ENCODE results near the gene RGS3. TPM values are rescaled to one million over a fixed set of nuclear protein-coding genes. Genes with fewer than 3 reads are reported as not detected.

Gene RGS3
- total RNA-seq, 1 experiment from 2014 or later: 39.4 TPM

DNA sequence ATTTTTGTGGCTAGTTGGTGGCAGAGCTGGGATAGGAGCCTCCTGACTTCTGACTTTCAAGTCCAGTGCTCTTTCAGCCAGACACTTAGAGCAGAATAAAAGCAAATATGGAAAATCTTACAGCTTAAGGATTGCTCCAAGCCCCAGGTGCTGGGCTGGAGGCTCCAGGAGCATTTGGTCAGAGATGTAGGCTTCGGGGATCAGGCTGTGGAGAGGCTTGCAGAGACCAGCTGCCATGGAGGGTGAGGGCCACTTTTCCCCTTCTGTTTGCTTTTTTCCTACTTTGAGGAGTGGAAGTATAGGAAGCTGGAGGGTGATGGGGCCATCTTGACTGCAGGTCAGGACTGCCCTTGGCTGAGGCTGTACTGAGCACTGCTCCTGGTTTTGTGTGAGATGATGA, 58.9 kb downstream of the RGS3 start:
- intact Hi-C loops (cut with micrococcal nuclease): no loop called here
- ChIA-PET RAD21 (ENCODE audit: low non-redundant PET in 1 of 2, low total read pairs in 2 of 2, uncharacterized antibody in 2 of 2, unreplicated experiment in 2 of 2) (no interaction called here), POLR2A (no interaction called here), CTCF (no interaction called here)
- Histone ChIP-seq H3K9me3 (ENCODE audit: control insufficient read depth in 1 of 2, insufficient read depth in 1 of 2, low read depth in 1 of 2, low read length in 2 of 2) (no peaks in the 10 kb centered on the region), H2AFZ (ENCODE audit: low read depth, low read length, poor library complexity, severe bottlenecking) (no peak overlapping the region), H3K27me3 (ENCODE audit: insufficient read depth, low read length) (no peaks in the 10 kb centered on the region), H3K4me2 (ENCODE audit: low read length) (no peak overlapping the region), H3K9ac (ENCODE audit: low read length) (no peak overlapping the region), H3K4me3 (replicated peaks in 1 of 2; ENCODE audit: low read depth in 1 of 2, low read length in 2 of 2) (no peak overlapping the region), H3K36me3 (ENCODE audit: control insufficient read depth in 1 of 2, insufficient read depth in 2 of 2, low read length in 2 of 2) (peaks cover 30 to 39% of the 10 kb centered on the region in 2 experiments; a peak in 3 of 4 replicates), H3K79me2 (ENCODE audit: insufficient read depth, low read length) (no peaks in the 10 kb centered on the region), H3K27ac (ENCODE audit: low read depth, low read length) (no peak overlapping the region), H3K9me2 (ENCODE audit: insufficient read depth) (no peaks in the 10 kb centered on the region), H4K20me1 (ENCODE audit: insufficient read depth) (no peaks in the 10 kb centered on the region), H3K4me1 (ENCODE audit: control insufficient read depth in 1 of 2, insufficient read depth in 2 of 2, low read length in 2 of 2) (peaks cover 0 to 5% of the 10 kb centered on the region in 2 experiments; a peak in 1 of 4 replicates)
- TF ChIP-seq SIN3A (IDR thresholded peaks at IDR 0.05; ENCODE audit: low read depth) (no peak), JUND (IDR thresholded peaks at IDR 0.05) (no peak), EGR1 (IDR thresholded peaks at IDR 0.05; ENCODE audit: low read depth) (no peak), POLR2AphosphoS5 (IDR thresholded peaks at IDR 0.05; ENCODE audit: low read depth, low read length) (no peak), ZFX (IDR thresholded peaks at IDR 0.05) (no peak), CBX3 (IDR thresholded peaks at IDR 0.05; ENCODE audit: low read depth) (no peak), SRF (IDR thresholded peaks at IDR 0.05; ENCODE audit: low read depth) (no peak)
- no peak for DNase-seq (ENCODE audit: low read depth, low spot score)
- ATAC-seq: no peak
- no TSS peak for BruUV-seq (replicated peaks)

DNA sequence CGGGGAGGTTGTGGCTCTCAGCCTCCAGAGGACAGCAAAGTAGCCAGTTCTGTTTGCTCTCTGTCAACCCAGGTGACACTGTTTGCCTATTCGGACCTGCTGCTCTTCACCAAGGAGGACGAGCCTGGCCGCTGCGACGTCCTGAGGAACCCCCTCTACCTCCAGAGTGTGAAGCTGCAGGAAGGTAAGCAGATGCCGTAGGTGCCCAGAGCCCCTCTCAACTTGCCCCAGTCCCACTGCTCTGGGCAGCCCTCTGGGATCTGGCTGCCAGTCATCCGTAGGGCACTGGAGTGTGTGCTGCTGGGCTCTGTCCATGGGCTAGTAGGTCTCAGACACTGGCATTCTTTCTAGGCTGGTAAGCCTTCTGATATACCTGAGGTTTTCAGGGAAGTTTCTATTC, 59.3 kb downstream of the RGS3 start:
- DNase-seq (ENCODE audit: low read depth, low spot score): no peak
- Histone ChIP-seq H3K4me3 (replicated peaks in 1 of 2; ENCODE audit: low read depth in 1 of 2, low read length in 2 of 2) (no peak overlapping the region), H3K4me2 (ENCODE audit: low read length) (no peak overlapping the region), H4K20me1 (ENCODE audit: insufficient read depth) (no peaks in the 10 kb centered on the region), H3K4me1 (ENCODE audit: control insufficient read depth in 1 of 2, insufficient read depth in 2 of 2, low read length in 2 of 2) (peaks cover 0 to 5% of the 10 kb centered on the region in 2 experiments; a peak in 1 of 4 replicates), H3K27me3 (ENCODE audit: insufficient read depth, low read length) (no peaks in the 10 kb centered on the region), H3K36me3 (ENCODE audit: control insufficient read depth in 1 of 2, insufficient read depth in 2 of 2, low read length in 2 of 2) (peaks cover 34 to 41% of the 10 kb centered on the region in 2 experiments; a peak in 3 of 4 replicates), H3K79me2 (ENCODE audit: insufficient read depth, low read length) (no peaks in the 10 kb centered on the region), H2AFZ (ENCODE audit: low read depth, low read length, poor library complexity, severe bottlenecking) (no peak overlapping the region), H3K9me3 (ENCODE audit: control insufficient read depth in 1 of 2, insufficient read depth in 1 of 2, low read depth in 1 of 2, low read length in 2 of 2) (no peaks in the 10 kb centered on the region), H3K9ac (ENCODE audit: low read length) (no peak overlapping the region), H3K27ac (ENCODE audit: low read depth, low read length) (no peak overlapping the region), H3K9me2 (ENCODE audit: insufficient read depth) (no peaks in the 10 kb centered on the region)
- no TSS peak for BruUV-seq (replicated peaks)
- RAD21 ChIA-PET (ENCODE audit: low non-redundant PET in 1 of 2, low total read pairs in 2 of 2, uncharacterized antibody in 2 of 2, unreplicated experiment in 2 of 2): no interaction called here
- CTCF ChIA-PET: no interaction called here
- no peak for ATAC-seq
- POLR2A ChIA-PET: no interaction called here
- intact Hi-C loops (cut with micrococcal nuclease): no loop called here
- TF ChIP-seq CBX3 (IDR thresholded peaks at IDR 0.05; ENCODE audit: low read depth): no peak
- no peak for TF ChIP-seq ZFX (IDR thresholded peaks at IDR 0.05)
- no peak for TF ChIP-seq SIN3A (IDR thresholded peaks at IDR 0.05; ENCODE audit: low read depth)
- TF ChIP-seq, protein P1, sequence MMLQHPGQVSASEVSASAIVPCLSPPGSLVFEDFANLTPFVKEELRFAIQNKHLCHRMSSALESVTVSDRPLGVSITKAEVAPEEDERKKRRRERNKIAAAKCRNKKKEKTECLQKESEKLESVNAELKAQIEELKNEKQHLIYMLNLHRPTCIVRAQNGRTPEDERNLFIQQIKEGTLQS (IDR thresholded peaks at IDR 0.05): no peak
- TF ChIP-seq EZH2phosphoT487 (IDR thresholded peaks at IDR 0.05; ENCODE audit: borderline replicate concordance): no peak
- TF ChIP-seq POLR2AphosphoS5 (IDR thresholded peaks at IDR 0.05; ENCODE audit: low read depth, low read length): no peak
- no peak for TF ChIP-seq ELF1 (IDR thresholded peaks at IDR 0.05; ENCODE audit: borderline replicate concordance, low read depth)
- TF ChIP-seq, protein P2, sequence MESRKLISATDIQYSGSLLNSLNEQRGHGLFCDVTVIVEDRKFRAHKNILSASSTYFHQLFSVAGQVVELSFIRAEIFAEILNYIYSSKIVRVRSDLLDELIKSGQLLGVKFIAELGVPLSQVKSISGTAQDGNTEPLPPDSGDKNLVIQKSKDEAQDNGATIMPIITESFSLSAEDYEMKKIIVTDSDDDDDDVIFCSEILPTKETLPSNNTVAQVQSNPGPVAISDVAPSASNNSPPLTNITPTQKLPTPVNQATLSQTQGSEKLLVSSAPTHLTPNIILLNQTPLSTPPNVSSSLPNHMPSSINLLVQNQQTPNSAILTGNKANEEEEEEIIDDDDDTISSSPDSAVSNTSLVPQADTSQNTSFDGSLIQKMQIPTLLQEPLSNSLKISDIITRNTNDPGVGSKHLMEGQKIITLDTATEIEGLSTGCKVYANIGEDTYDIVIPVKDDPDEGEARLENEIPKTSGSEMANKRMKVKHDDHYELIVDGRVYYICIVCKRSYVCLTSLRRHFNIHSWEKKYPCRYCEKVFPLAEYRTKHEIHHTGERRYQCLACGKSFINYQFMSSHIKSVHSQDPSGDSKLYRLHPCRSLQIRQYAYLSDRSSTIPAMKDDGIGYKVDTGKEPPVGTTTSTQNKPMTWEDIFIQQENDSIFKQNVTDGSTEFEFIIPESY (IDR thresholded peaks at IDR 0.05; ENCODE audit: extremely low read depth, insufficient replicate concordance, low read length): no peak
- TF ChIP-seq EGR1 (IDR thresholded peaks at IDR 0.05; ENCODE audit: low read depth): no peak
- TF ChIP-seq TCF7L2 (IDR thresholded peaks at IDR 0.05; ENCODE audit: borderline replicate concordance, extremely low read depth, insufficient read depth, insufficient read length): no peak
- TF ChIP-seq YY1 (IDR thresholded peaks at IDR 0.05; ENCODE audit: extremely low read depth, insufficient replicate concordance, low read depth, low read length): no peak
- TF ChIP-seq POLR2A (IDR thresholded peaks at IDR 0.05; ENCODE audit: borderline replicate concordance, extremely low read depth, insufficient read depth, insufficient read length): no peak
- TF ChIP-seq RAD21 (IDR thresholded peaks at IDR 0.05; ENCODE audit: low read depth): no peak
- no peak for TF ChIP-seq SP1 (IDR thresholded peaks at IDR 0.05; ENCODE audit: low read depth)
- no peak for TF ChIP-seq ZNF274 (IDR thresholded peaks at IDR 0.05; ENCODE audit: low read depth, low read length)
- TF ChIP-seq JUND (IDR thresholded peaks at IDR 0.05): no peak
- no peak for TF ChIP-seq SRF (IDR thresholded peaks at IDR 0.05; ENCODE audit: low read depth)
- no peak for TF ChIP-seq CEBPB (IDR thresholded peaks at IDR 0.05; ENCODE audit: low read depth)
